GM10847 (cell line): Measurements from ENCODE around the gene FAM156A.
A peak's percentile ranks its signal among the peaks of the same experiment; 100 is the strongest.

Source experiments
- POLR2A ChIP-seq: IDR thresholded peaks from 2 replicates; pipeline ENCODE4 v1.6.1; 2011; ENCODE audit not compliant: insufficient read length; ENCODE audit errors: extremely low read depth

The FAM156A gene

DNA sequence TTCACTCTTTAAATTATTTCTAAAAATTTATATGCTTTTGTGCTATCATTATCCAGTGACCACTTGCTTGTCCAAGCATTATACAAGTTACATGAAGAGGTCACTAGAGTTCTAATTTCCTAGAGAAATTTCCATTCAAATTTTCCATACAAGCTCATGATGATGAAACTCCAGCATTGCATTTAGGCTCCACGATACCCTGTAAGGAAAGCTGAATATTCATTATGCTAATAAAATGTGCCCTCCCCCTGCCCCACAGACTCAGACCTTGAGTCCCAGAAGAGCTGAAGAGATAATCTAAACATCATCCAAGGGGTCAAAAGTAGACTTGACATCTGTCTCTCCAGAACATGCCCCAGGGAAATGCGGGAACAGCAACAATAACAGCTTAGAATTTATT lies 19.6 kb upstream of the FAM156A start:
- no peak for TF ChIP-seq POLR2A

DNA sequence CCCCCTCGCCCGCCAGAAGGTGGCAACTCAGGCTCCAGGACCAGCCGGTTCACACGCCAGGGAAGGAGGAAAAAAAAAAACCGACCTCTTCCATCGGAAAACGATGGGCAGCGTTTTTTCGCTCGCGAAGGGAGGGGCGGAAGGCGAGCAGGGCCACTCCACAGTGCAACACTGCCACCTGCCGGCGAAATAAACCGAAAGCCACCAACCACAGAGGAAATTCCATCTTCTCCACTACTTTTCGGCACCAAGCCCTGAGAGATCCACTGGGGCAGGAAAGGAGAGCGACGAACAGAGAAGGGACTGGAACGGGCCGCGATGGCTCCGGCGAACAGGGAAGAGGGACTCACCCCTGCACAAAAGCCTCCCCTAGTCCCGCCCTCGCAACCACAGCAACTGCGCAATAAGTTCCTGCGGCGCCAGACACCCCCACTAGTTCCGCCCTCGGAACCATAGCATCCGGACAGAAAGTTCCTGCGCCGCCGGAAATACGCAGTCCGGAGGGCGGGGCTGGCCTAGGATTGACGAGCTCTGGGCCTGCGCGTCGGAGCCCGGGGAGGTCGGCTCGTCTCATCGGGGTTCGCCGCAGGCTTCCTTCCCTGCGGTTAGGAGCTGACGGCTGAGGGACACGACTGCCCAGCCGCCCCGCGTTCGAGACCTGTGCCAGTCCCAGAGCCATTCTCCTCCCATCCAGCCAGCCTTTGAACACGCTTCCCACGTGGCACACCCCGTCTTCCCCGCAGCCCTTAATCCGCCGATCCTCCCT lies 23.4 kb downstream of the FAM156A start:
- TF ChIP-seq POLR2A, result peak; percentile 59

- no peak for TF ChIP-seq POLR2A
Measured at GRCh38 chrX:52933976-52934703, 24.2 kb downstream of the FAM156A start.

GRCh38 chrX:52933213-52933612 lies 25.1 kb downstream of the FAM156A start:
- TF ChIP-seq POLR2A, result no peak

GRCh38 chrX:52923781-52924241 lies 34.5 kb downstream of the FAM156A start:
- no peak for TF ChIP-seq POLR2A
